Nephron progenitor cell (in vitro differentiated cells): ENCODE data around the gene MPV17L2.
"Not testable (repeated sequence)": the region's sequence is repeated elsewhere in the genome, so short reads cannot be mapped to it uniquely, and the experiment has no call there.

ENCODE experiments used
- DNase-seq: peaks from one replicate; pipeline ENCODE4 v3.0.0; 2021
- H3K27ac Mint-ChIP-seq: 2 replicates; pipeline ENCODE4 v1.8.0; 2021; ENCODE audit warnings: mild to moderate bottlenecking, moderate library complexity, mixed read lengths
- H3K27me3 Mint-ChIP-seq: 2 replicates; pipeline ENCODE4 v1.8.0; 2021; ENCODE audit warnings: mild to moderate bottlenecking, low read depth, mixed read lengths; ENCODE audit not compliant: poor library complexity
- H3K36me3 Mint-ChIP-seq: 2 replicates; pipeline ENCODE4 v1.8.0; 2021; ENCODE audit warnings: low read depth, mixed read lengths
- H3K4me1 Mint-ChIP-seq: 2 replicates; pipeline ENCODE4 v1.8.0; 2021; ENCODE audit warnings: mixed read lengths
- H3K4me3 Mint-ChIP-seq: 2 replicates; pipeline ENCODE4 v1.8.0; 2021; ENCODE audit warnings: mild to moderate bottlenecking, moderate library complexity, mixed read lengths
- H3K9me3 Mint-ChIP-seq: 2 replicates; pipeline ENCODE4 v1.8.0; 2021; ENCODE audit warnings: mild to moderate bottlenecking, moderate library complexity, mixed read lengths
- TF ChIP-seq, protein P1 (sequence below): fragments of 200-600 bp; sonication (generic); IDR thresholded peaks from 2 replicates; pipeline ENCODE4 v1.5.0; 2021; ENCODE audit warnings: antibody characterized with exemption

Gene MPV17L2

DNA sequence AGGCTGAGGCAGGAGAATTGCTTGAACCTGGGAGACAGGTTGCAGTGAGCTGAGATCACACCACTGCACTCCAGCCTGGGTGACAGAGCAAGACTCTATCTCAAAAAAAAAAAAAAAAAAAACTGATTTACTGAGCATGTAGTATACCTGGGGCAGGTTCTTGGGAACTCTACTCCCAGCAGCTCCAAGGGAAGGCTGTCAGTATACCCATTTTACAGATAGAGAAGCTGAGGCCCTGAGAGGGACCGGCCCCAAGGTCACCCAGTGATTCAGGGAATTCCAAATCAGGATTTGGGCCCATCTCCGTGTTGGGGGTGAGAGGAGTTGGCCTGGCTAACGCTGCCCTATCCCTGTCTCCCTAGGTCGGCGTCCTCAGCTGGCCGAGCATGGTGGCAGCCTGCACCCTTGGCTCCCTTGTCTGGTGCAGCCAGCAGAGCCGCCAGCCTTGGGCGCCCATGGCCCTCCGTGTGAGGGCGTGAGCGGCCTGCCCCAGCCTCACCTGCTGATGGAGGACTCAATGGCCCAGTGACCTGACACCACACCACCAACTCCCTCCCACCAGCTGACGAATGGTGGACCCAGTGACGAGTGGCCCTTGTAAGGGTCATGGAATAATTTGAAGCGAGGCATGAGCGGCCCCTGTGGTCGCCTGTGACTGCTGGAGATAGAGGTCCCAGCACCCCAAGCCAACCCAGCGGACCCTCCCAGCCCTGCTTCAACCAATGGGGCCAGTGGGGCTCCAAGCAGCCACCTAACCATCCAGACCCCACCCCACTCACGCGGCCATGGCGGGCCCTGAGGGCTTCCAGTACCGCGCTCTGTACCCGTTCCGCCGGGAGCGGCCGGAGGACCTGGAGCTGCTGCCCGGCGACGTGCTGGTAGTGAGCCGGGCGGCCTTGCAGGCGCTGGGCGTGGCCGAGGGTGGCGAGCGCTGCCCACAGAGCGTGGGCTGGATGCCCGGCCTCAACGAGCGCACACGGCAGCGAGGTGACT is 37.6 kb upstream of the MPV17L2 start:
- H3K4me1 Mint-ChIP-seq: peaks cover 42% of the 10 kb centered on the region
- H3K4me3 Mint-ChIP-seq: no peak overlapping the region
- H3K27ac Mint-ChIP-seq: no peak overlapping the region
- H3K36me3 Mint-ChIP-seq: peaks cover 8% of the 10 kb centered on the region
- H3K9me3 Mint-ChIP-seq: no peaks in the 10 kb centered on the region
- H3K27me3 Mint-ChIP-seq: no peaks in the 10 kb centered on the region
- no peak for DNase-seq
- TF ChIP-seq, protein P1, sequence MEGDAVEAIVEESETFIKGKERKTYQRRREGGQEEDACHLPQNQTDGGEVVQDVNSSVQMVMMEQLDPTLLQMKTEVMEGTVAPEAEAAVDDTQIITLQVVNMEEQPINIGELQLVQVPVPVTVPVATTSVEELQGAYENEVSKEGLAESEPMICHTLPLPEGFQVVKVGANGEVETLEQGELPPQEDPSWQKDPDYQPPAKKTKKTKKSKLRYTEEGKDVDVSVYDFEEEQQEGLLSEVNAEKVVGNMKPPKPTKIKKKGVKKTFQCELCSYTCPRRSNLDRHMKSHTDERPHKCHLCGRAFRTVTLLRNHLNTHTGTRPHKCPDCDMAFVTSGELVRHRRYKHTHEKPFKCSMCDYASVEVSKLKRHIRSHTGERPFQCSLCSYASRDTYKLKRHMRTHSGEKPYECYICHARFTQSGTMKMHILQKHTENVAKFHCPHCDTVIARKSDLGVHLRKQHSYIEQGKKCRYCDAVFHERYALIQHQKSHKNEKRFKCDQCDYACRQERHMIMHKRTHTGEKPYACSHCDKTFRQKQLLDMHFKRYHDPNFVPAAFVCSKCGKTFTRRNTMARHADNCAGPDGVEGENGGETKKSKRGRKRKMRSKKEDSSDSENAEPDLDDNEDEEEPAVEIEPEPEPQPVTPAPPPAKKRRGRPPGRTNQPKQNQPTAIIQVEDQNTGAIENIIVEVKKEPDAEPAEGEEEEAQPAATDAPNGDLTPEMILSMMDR: no peak

DNA sequence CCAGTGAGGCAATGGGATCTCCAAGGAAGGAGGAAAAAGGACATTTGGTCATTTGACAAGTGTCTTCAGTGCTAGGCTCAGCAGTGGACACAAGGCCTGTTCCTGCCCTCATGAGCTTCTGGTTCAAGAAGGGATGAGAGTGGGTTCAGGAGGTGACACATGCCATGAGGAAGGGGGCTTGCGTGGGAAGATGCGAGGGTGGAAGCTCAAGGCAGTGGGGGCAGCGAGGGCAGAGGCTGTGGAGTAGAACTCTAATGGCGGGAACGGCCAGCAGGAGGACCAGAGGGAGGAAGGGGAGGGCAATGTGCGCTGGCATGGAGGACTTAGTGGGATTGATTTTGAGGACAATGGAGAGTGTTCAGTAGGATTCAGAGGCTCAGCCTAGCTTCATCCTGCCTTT is 36.8 kb upstream of the MPV17L2 start:
- DNase-seq: no peak
- no peaks in the 10 kb centered on the region for H3K27me3 Mint-ChIP-seq
- TF ChIP-seq, protein P1: no peak
- peaks cover 44% of the 10 kb centered on the region for H3K4me1 Mint-ChIP-seq
- peak overlapping the region; percentile 89 for H3K27ac Mint-ChIP-seq
- H3K9me3 Mint-ChIP-seq: no peaks in the 10 kb centered on the region
- H3K4me3 Mint-ChIP-seq: no peak overlapping the region
- peaks cover 10% of the 10 kb centered on the region for H3K36me3 Mint-ChIP-seq

DNA sequence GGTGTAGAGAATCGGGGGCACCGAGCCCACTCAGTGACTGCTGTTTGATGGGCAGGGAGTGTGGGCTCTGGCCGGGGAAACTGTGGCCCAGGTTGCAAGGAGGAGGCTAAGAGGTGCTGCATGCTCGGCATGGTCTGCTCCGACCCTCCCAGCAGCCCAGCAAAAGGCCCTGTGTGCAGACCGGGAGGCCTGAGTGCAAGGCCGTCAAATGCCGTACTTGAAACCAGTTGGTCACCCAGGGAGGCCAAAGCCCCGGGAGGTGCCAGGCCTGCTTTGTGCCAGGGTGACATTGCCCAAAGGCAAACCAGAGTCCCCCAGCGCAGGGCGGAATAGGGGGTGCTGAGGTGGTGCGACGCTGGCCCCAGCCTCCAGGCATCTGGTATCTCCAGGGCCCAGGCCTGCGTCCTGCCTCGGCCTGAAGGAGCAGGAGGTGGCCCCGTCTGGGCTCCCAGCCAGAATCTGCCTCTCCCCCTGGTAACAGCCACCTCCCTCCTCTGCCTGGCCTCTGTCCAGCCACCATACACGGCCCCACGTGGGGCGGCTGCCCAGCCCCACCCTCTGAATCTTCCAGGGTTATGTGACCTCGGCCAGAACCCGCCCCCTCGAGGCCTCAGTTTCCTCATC is 36.1 kb upstream of the MPV17L2 start:
- H3K4me3 Mint-ChIP-seq: no peak overlapping the region
- H3K4me1 Mint-ChIP-seq: peaks cover 43% of the 10 kb centered on the region
- H3K9me3 Mint-ChIP-seq: no peaks in the 10 kb centered on the region
- no peak for DNase-seq
- H3K27ac Mint-ChIP-seq: peak overlapping the region; percentile 89
- no peaks in the 10 kb centered on the region for H3K27me3 Mint-ChIP-seq
- TF ChIP-seq, protein P1: no peak
- peaks cover 10% of the 10 kb centered on the region for H3K36me3 Mint-ChIP-seq

- TF ChIP-seq, protein P1: no peak
- peak; percentile 46 for DNase-seq
- H3K4me3 Mint-ChIP-seq: no peak overlapping the region
- peaks cover 10% of the 10 kb centered on the region for H3K36me3 Mint-ChIP-seq
- H3K27me3 Mint-ChIP-seq: no peaks in the 10 kb centered on the region
- H3K27ac Mint-ChIP-seq: no peak overlapping the region
- no peaks in the 10 kb centered on the region for H3K9me3 Mint-ChIP-seq
- H3K4me1 Mint-ChIP-seq: peaks cover 37% of the 10 kb centered on the region
Observed at GRCh38 chr19:18157465-18158063, 35.5 kb upstream of the MPV17L2 start.

DNA sequence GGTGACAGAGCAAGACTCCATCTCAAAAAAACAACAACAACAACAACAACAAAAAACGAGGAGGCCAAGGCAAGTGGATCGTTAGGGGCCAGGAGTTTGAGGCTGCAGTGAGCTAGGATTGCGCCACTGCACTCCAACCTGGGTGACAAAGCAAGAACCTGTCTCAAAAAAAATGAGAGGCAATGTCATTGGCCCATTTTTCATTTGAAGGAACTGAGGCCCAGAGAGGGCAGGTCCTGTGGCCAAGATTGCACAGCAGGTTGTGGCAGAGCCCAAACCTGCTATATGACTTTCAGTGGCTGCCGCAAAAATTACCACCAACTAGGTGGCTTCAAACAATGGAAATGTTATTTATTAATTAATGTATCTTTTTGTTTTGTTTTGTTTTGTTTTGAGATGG is 34.6 kb upstream of the MPV17L2 start:
- TF ChIP-seq, protein P1: no peak
- H3K27ac Mint-ChIP-seq: no peak overlapping the region
- no peaks in the 10 kb centered on the region for H3K27me3 Mint-ChIP-seq
- H3K9me3 Mint-ChIP-seq: no peaks in the 10 kb centered on the region
- H3K36me3 Mint-ChIP-seq: peaks cover 17% of the 10 kb centered on the region
- DNase-seq: no peak
- H3K4me3 Mint-ChIP-seq: no peak overlapping the region
- H3K4me1 Mint-ChIP-seq: peaks cover 37% of the 10 kb centered on the region

- H3K27me3 Mint-ChIP-seq, H3K9me3 Mint-ChIP-seq, DNase-seq, H3K4me3 Mint-ChIP-seq, H3K27ac Mint-ChIP-seq: not testable (repeated sequence)
- H3K36me3 Mint-ChIP-seq: peaks cover 20% of the 10 kb centered on the region
- H3K4me1 Mint-ChIP-seq: peaks cover 33% of the 10 kb centered on the region
Observed at GRCh38 chr19:18159059-18159616, 33.9 kb upstream of the MPV17L2 start.
